Measurements from ENCODE around the gene LRCH4. TPM values are rescaled to one million over a fixed set of nuclear protein-coding genes. Genes with fewer than 3 reads are reported as not detected.

Gene LRCH4
- total and polyA plus RNA-seq, 9 of the 15 experiments (the other 6 are each of a cell fraction or from before 2014, with no cell fraction given): 0.06 to 63.3 (median 15.0) TPM

GRCh38 chr7:100632951-100633717 is 47.2 kb upstream of the LRCH4 start (continued):
- no peak for TF ChIP-seq ARID4B (CRISPR knock-in tag; IDR thresholded peaks at IDR 0.05)
- no peak for TF ChIP-seq SMAD4 (CRISPR knock-in tag; conservative IDR thresholded peaks at IDR 0.05)
- no peak for TF ChIP-seq ERF (CRISPR knock-in tag; IDR thresholded peaks at IDR 0.05)
- no peak for TF ChIP-seq SLC30A9 (CRISPR knock-in tag; IDR thresholded peaks at IDR 0.05)
- no peak for TF ChIP-seq STAT5B (CRISPR knock-in tag; IDR thresholded peaks at IDR 0.05)
- TF ChIP-seq ETS2 (tag; IDR thresholded peaks at IDR 0.05; ENCODE audit: borderline replicate concordance, poor library complexity, severe bottlenecking): no peak
- TF ChIP-seq RBFOX2 (IDR thresholded peaks at IDR 0.05; ENCODE audit: low read depth, low read length): peak; percentile 54
- no peak for TF ChIP-seq MXI1 (IDR thresholded peaks at IDR 0.05; ENCODE audit: low read depth, low read length)
- no peak for TF ChIP-seq ZNF644 (tag; IDR thresholded peaks at IDR 0.05; ENCODE audit: low read depth)
- TF ChIP-seq PREB (CRISPR knock-in tag; IDR thresholded peaks at IDR 0.05): no peak
- no peak for TF ChIP-seq FOS (IDR thresholded peaks at IDR 0.05; ENCODE audit: extremely low read depth, insufficient read length)
- TF ChIP-seq RBM34 (IDR thresholded peaks at IDR 0.05; ENCODE audit: borderline replicate concordance, insufficient read depth, low read length): no peak
- peak in 2 of 3 experiments; percentile 14 to 21; a peak in 1 of 6 replicates for TF ChIP-seq CTCF (IDR thresholded peaks at IDR 0.05 in 2 of 3, conservative IDR thresholded peaks at IDR 0.05 in 1 of 3; ENCODE audit: insufficient read depth in 2 of 3, low read depth in 1 of 3, low read length in 3 of 3)
- TF ChIP-seq CREB3L1 (IDR thresholded peaks at IDR 0.05; ENCODE audit: borderline replicate concordance, low read depth): no peak
- TF ChIP-seq THRAP3 (IDR thresholded peaks at IDR 0.05; ENCODE audit: borderline replicate concordance): no peak
- no peak for TF ChIP-seq NELFE (IDR thresholded peaks at IDR 0.05; ENCODE audit: insufficient read depth, insufficient read length)
- TF ChIP-seq HDAC2 (IDR thresholded peaks at IDR 0.05): no peak
- TF ChIP-seq EHMT2 (IDR thresholded peaks at IDR 0.05): no peak
- no peak for TF ChIP-seq CSDE1 (IDR thresholded peaks at IDR 0.05)

Measured in K562 (cell line).